ENCODE measurements around the gene GCNA.
"Not testable (repeated sequence)": the region's sequence is repeated elsewhere in the genome, so short reads cannot be mapped to it uniquely, and the experiment has no call there.

DNA sequence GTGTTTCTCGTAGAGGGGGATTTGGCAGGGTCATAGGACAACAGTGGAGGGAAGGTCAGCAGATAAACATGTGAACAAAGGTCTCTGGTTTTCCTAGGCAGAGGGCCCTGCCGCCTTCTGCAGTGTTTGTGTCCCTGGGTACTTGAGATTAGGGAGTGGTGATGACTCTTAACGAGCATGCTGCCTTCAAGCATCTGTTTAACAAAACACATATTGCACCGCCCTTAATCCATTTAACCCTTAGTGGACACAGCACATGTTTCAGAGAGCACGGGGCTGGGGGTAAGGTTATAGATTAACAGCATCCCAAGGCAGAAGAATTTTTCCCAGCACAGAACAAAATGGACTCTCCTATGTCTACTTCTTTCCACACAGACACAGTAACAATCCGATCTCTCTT lies 66.2 kb downstream of the GCNA start:
- TF ChIP-seq, protein P1, sequence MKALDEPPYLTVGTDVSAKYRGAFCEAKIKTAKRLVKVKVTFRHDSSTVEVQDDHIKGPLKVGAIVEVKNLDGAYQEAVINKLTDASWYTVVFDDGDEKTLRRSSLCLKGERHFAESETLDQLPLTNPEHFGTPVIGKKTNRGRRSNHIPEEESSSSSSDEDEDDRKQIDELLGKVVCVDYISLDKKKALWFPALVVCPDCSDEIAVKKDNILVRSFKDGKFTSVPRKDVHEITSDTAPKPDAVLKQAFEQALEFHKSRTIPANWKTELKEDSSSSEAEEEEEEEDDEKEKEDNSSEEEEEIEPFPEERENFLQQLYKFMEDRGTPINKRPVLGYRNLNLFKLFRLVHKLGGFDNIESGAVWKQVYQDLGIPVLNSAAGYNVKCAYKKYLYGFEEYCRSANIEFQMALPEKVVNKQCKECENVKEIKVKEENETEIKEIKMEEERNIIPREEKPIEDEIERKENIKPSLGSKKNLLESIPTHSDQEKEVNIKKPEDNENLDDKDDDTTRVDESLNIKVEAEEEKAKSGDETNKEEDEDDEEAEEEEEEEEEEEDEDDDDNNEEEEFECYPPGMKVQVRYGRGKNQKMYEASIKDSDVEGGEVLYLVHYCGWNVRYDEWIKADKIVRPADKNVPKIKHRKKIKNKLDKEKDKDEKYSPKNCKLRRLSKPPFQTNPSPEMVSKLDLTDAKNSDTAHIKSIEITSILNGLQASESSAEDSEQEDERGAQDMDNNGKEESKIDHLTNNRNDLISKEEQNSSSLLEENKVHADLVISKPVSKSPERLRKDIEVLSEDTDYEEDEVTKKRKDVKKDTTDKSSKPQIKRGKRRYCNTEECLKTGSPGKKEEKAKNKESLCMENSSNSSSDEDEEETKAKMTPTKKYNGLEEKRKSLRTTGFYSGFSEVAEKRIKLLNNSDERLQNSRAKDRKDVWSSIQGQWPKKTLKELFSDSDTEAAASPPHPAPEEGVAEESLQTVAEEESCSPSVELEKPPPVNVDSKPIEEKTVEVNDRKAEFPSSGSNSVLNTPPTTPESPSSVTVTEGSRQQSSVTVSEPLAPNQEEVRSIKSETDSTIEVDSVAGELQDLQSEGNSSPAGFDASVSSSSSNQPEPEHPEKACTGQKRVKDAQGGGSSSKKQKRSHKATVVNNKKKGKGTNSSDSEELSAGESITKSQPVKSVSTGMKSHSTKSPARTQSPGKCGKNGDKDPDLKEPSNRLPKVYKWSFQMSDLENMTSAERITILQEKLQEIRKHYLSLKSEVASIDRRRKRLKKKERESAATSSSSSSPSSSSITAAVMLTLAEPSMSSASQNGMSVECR (CRISPR knock-in tag; IDR thresholded peaks at IDR 0.05; ENCODE audit: borderline replicate concordance): not testable (repeated sequence)
- not testable (repeated sequence) for TF ChIP-seq FOXJ3 (CRISPR knock-in tag; IDR thresholded peaks at IDR 0.05; ENCODE audit: borderline replicate concordance); RORB (CRISPR knock-in tag; IDR thresholded peaks at IDR 0.05); CREB1 (CRISPR knock-in tag; IDR thresholded peaks at IDR 0.05); NR3C1 (CRISPR knock-in tag; conservative IDR thresholded peaks at IDR 0.05; ENCODE audit: low read depth); ZNF232 (CRISPR knock-in tag; IDR thresholded peaks at IDR 0.05); JUN (CRISPR knock-in tag; IDR thresholded peaks at IDR 0.05); TCF7 (CRISPR knock-in tag; IDR thresholded peaks at IDR 0.05; ENCODE audit: low read depth); NFE2L1 (CRISPR knock-in tag; IDR thresholded peaks at IDR 0.05); ESRRA (CRISPR knock-in tag; IDR thresholded peaks at IDR 0.05; ENCODE audit: borderline replicate concordance); CREM (CRISPR knock-in tag; IDR thresholded peaks at IDR 0.05)
- TF ChIP-seq, protein P2, sequence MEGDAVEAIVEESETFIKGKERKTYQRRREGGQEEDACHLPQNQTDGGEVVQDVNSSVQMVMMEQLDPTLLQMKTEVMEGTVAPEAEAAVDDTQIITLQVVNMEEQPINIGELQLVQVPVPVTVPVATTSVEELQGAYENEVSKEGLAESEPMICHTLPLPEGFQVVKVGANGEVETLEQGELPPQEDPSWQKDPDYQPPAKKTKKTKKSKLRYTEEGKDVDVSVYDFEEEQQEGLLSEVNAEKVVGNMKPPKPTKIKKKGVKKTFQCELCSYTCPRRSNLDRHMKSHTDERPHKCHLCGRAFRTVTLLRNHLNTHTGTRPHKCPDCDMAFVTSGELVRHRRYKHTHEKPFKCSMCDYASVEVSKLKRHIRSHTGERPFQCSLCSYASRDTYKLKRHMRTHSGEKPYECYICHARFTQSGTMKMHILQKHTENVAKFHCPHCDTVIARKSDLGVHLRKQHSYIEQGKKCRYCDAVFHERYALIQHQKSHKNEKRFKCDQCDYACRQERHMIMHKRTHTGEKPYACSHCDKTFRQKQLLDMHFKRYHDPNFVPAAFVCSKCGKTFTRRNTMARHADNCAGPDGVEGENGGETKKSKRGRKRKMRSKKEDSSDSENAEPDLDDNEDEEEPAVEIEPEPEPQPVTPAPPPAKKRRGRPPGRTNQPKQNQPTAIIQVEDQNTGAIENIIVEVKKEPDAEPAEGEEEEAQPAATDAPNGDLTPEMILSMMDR (IDR thresholded peaks at IDR 0.05): not testable (repeated sequence)
- TF ChIP-seq, protein P3, sequence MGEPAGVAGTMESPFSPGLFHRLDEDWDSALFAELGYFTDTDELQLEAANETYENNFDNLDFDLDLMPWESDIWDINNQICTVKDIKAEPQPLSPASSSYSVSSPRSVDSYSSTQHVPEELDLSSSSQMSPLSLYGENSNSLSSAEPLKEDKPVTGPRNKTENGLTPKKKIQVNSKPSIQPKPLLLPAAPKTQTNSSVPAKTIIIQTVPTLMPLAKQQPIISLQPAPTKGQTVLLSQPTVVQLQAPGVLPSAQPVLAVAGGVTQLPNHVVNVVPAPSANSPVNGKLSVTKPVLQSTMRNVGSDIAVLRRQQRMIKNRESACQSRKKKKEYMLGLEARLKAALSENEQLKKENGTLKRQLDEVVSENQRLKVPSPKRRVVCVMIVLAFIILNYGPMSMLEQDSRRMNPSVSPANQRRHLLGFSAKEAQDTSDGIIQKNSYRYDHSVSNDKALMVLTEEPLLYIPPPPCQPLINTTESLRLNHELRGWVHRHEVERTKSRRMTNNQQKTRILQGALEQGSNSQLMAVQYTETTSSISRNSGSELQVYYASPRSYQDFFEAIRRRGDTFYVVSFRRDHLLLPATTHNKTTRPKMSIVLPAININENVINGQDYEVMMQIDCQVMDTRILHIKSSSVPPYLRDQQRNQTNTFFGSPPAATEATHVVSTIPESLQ (CRISPR knock-in tag; IDR thresholded peaks at IDR 0.05): not testable (repeated sequence)
- TF ChIP-seq, protein P4, sequence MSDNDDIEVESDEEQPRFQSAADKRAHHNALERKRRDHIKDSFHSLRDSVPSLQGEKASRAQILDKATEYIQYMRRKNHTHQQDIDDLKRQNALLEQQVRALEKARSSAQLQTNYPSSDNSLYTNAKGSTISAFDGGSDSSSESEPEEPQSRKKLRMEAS (CRISPR knock-in tag; IDR thresholded peaks at IDR 0.05): not testable (repeated sequence)

Measured in WTC11 (cell line).